GM19455 (cell line): ENCODE results near the gene PTPRU.

Source experiments
- ATAC-seq: cut with Tn5 transposase; IDR thresholded peaks from one replicate; pipeline ENCODE4 v1.9.1; 2021; ENCODE audit not compliant: unreplicated experiment

Gene PTPRU

DNA sequence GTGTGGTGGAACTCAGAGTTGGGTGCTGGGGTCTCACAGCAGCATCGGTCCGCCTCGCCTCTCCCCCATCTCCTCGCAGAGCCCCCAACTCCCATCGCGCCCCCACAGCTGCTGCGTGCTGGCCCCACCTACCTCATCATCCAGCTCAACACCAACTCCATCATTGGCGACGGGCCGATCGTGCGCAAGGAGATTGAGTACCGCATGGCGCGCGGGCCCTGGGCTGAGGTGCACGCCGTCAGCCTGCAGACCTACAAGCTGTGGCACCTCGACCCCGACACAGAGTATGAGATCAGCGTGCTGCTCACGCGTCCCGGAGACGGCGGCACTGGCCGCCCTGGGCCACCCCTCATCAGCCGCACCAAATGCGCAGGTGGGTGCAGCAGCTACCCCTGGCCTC lies 24.2 kb downstream of the PTPRU start:
- no peak for ATAC-seq

DNA sequence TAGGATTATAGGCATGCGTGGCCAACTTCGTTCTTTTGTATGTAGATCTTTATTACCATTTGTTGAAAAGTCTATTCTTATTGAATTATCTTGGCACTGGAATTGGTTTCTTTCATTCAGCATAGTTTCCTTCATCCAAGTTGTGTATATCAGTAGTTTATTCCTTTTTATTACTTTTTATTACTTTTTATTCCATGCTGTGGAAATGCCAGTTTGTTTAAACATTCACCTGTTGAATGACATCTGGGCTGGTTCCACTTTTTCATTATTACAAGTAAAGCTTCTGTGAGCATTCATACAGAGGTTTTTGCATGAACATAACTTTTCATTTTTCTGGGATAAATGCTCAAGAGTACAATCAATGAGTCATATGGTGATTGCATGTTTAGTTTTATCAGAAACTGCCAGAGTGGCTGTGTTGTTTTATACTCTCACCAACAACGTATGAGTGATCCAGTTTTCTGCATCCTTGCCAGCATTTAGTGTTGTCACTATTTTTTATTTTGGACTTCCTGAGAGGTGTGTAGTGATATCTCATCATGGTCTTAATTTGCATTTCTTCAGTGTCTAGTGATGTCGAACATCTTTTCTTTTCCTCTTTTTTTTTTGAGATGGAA lies 28.6 kb downstream of the PTPRU start:
- no peak for ATAC-seq

DNA sequence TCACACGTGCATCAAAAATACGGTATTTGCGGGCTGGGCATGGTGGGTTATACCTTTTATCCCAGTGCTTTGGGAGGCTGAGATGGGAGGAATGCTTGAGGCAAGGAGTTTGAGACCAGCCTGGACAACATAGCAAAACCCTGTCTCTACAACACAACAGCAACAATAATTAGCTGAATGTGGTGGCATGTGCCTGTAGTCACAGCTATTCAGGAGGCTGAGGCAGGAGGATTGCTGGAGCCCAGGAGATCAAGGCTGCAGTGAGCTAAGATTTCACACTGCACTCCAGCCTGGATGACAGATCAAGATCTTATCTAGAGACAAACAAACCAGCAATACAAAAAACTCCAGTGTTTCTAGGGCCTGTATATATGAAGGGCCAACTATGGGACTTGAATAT lies 30.6 kb downstream of the PTPRU start:
- no peak for ATAC-seq

DNA sequence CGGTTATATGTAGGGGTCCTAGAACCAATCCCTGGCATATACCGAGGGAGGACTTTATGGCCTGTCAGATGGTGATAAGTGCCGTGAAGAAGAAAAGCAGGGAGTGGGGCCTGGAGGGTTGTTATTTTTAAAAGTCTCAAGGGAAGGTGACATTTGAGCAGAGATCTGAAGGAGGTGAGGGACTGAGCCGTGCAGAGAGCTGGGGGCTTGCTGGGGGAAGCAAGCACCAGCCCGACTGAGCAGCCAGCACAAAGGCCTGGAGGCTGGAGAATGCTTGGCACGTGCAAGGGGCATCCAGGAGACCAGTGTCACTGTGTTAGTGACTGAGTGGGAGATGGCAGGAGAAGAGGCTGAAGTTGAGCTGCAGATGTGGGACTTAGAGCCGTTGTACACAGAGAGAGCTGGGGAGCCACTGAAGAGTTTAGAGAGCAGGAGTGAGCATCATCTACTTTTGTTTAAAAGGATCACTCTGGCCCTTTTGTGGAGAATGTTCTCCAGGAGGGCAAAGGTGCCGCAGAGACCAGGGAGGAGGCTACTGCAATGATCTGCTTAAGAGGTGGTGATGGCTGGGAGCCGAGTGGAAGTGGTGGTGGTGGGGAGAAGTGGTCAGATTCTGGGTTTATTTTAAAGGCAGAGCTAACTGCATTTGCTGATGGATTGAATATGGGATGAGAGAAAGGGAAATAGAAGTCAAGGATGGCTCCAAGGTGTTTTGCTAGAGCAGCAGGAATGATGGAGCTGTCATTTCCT lies 31.2 kb downstream of the PTPRU start:
- no peak for ATAC-seq

DNA sequence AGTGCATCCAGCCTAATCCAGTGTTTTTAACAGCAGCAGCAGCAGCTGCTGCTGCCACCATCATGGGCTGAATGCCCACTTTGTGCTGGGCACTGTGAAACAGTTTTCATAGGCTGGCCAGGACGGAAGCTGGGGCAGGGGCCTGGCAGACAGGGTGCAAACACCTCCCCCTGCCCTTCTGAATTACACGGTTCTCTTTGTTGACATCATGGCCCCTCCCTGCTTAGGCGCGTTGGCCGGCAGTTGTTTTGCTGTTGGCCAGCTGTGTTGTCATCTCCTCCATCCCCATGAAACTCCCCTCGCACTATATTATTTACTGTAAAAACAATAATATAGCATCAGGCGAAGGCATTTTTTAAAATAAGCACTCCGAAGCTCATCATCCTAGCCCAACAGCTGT lies 33.1 kb downstream of the PTPRU start:
- ATAC-seq, result no peak

DNA sequence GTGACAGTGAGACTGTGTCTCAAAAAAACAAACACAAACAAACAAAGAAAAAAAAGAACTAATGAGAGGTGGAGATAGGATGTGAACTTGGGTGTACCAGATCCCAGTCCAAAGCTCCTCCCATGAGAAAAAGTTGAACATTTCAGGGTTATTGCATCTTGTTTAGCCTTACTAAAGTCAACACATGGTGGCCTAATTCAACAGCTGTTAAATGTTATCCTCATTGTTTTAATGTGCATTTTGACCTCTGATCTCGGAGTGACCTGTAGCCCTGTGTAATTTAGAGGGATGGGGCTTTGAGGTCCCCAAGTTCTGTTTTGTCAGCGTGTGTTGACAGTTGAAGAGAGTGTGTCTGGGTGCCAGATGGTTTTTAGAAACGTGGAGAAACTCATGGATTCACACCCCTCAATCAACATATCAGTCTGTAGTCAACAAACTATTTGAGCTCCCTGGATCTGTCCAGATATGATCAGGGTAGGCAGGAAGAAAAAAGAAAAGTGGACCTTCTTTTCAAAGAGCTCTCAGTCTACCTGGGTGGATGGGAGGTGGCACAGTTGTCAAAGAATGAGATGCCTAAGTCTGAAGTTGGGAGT lies 34.7 kb downstream of the PTPRU start:
- no peak for ATAC-seq

DNA sequence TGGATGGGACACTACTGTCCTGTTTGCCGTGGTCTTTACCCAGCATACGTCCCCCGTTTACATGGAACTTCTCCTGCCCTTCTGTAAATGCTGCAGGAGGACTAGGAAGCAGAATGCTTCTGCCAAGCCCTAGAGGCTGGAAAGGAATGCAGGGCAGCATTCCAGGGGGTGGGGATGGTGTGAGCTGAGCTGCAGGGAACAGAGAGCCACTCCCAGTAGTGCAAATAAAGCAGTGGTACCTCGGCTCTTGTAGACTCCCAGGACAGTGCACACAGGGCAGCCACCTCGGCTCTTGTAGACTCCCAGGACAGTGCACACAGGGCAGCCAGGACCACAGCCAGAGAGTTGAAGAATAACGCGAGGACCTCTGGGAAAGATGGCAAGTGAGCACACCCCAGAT lies 35.4 kb downstream of the PTPRU start:
- no peak for ATAC-seq

DNA sequence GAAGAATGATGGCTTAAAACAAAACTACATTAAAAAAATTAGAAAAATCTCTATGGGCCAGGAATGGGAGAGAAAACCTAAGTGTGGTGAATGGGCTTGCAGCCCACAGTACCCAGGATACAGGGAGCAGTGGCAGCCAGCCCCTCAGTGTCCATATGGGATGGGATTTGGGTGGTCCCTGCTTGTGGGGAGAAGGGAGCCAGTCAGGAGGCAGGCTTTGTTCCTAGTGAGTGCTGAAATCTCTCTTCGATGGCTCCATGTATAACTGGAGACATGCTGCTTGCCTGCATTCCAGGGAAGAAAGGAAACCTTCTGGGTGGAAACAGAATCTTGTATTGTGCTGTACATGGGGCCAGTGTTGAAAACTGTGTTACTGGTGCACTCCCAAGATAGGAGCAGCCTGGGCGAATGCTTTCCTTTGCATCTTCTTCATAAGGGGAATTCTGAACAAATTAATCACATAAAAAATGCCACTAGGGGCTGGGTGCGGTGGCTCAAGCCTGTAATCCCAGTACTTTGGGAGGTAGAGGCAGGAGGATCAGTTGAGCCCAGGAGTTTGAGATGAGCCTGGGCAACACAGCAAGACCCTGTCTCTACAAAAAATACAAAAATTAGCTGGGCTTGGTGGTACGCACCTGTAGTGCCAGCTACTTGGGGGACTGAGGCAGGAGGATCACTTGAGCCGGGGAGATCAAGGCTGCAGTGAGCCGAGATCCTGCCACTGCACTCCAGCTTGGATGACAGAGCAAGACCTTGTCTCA lies 36.0 kb downstream of the PTPRU start:
- no peak for ATAC-seq

DNA sequence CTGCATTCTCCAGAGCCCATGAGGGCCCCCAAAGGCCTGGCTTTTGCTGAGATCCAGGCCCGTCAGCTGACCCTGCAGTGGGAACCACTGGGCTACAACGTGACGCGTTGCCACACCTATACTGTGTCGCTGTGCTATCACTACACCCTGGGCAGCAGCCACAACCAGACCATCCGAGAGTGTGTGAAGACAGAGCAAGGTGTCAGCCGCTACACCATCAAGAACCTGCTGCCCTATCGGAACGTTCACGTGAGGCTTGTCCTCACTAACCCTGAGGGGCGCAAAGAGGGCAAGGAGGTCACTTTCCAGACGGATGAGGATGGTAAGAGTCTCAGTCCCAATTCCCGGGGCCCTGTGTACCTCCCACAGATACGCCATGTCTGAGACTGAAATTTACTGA lies 39.1 kb downstream of the PTPRU start:
- ATAC-seq, result no peak

DNA sequence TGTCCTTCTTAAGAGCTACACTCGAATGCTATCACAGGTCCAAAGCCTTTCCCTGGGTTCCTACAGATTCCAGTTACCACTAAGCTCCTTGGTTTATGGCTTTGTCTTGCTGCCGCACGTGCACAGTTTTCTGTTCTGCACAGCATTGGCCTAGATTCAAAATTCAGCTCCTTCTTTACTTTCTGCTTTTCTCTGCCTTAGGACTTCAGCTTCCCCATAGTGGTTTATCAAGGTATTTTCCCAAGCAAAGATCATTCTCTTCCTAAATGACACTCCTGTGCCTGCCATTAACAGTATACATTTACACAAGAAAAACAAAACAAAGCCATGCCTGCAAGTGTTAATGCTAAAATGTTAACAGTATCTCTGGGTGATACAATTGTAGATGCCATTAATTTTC lies 41.8 kb downstream of the PTPRU start:
- no peak for ATAC-seq

DNA sequence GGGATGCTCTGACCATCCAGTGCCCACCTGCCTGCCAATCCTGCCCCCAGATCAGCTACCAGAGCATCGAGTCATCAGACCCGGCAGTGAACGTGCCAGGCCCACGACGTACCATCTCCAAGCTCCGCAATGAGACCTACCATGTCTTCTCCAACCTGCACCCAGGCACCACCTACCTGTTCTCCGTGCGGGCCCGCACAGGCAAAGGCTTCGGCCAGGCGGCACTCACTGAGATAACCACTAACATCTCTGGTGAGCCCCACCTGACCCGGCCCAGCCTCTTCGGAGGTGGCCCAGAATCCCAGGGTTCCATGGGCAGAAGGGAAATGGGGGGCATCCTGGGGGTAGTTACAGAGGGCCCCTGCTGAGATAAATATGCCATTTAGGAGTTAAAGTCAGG lies 43.1 kb downstream of the PTPRU start:
- ATAC-seq, result no peak

DNA sequence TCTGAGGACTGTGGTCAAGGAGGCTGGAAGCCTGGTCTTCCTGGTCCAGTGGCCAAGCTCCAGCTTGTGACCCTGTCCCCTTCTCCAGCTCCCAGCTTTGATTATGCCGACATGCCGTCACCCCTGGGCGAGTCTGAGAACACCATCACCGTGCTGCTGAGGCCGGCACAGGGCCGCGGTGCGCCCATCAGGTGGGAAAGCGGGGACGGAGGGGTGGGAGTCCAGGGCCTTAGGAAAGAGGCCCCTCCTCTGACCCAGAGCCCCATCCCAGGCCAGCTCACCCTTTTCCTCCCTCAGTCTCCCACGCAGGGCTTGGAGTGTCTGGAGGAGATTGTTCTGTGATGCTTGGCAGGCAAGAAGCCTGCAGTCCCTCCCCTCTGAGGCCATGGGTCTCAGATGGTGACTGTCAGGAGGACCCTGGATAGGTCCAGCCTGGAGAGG lies 43.6 kb downstream of the PTPRU start:
- ATAC-seq, result no peak

DNA sequence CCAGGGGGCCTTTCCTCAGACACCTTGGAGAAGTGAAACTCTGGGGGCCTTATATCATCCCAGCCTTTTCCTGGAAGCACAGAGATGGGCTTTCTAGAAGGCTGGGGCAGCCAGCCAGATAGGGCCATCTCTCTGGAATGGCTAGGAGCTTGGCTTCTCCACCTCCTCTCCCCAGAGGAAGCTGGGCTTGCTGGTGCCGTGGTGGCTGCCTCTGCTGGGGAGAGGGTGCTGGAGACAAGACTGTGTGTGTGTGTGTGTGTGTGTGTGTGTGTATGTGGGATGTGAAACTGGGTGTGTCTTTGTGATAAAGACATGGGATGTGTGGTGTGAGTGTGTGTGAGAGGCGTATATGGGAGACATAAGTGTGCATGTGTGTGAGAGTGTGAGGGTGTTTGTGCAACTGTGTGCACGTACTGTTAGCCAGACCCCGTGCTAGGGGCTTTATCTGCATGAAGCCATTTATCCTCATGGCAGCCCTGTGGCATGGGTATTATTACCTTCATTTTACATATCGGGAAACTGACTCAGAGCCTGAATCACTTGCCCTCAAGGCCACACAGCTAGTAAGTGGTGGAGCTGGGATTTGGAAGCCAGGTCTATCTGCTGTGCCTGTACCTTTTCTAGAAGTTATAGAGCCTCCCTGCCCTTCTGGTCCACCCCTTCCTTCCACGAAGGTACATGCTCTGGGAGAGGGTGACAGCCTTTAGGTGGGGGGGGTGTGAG lies 44.2 kb downstream of the PTPRU start:
- ATAC-seq, result no peak

DNA sequence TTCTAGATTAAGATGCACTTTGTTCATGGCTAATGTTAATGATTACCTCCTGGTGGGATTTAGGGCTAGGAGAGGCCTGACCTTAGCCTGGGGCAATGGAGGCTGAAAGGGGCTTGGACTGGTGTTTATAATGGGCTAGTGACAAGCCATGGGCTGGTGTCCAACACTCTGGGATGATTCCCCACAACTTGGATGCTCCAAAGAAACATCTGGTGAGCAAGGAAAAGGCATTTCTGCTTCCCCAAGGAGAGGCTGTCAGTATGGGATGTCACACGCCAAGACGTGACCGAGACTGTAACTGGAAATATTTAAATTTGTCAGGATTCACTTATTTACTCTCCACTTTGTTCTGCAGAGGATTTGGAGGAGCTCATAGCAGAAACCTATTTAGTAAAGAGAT lies 45.2 kb downstream of the PTPRU start:
- no peak for ATAC-seq

DNA sequence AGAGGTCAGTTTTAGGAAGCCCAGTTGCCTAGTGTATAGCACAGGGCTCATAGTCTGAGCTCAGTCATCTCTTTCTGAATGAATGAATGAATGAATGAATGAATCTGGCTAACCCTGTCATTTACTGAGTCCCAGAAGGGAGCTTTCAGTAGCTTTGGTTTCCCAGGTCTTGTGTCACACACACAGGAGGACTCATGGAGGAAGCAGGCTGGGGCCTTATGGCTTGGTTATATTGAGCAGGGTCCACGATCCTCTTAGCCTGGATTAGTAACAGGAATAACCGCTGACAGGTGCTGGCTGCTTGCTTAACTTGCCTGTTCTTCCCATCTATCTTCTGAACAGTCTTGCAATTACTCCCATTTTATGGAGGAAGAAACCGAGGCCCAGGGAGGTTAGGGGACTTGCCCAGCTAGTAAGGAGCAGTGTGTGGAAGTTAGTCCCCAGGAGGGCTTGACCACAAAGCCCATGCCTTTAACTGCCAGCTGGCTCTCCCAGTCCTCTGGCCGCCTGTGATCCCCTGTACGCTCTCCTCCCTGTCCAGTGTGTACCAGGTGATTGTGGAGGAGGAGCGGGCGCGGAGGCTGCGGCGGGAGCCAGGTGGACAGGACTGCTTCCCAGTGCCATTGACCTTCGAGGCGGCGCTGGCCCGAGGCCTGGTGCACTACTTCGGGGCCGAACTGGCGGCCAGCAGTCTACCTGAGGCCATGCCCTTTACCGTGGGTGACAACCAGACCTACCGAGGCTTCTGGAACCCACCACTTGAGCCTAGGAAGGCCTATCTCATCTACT lies 46.0 kb downstream of the PTPRU start:
- ATAC-seq, result no peak

DNA sequence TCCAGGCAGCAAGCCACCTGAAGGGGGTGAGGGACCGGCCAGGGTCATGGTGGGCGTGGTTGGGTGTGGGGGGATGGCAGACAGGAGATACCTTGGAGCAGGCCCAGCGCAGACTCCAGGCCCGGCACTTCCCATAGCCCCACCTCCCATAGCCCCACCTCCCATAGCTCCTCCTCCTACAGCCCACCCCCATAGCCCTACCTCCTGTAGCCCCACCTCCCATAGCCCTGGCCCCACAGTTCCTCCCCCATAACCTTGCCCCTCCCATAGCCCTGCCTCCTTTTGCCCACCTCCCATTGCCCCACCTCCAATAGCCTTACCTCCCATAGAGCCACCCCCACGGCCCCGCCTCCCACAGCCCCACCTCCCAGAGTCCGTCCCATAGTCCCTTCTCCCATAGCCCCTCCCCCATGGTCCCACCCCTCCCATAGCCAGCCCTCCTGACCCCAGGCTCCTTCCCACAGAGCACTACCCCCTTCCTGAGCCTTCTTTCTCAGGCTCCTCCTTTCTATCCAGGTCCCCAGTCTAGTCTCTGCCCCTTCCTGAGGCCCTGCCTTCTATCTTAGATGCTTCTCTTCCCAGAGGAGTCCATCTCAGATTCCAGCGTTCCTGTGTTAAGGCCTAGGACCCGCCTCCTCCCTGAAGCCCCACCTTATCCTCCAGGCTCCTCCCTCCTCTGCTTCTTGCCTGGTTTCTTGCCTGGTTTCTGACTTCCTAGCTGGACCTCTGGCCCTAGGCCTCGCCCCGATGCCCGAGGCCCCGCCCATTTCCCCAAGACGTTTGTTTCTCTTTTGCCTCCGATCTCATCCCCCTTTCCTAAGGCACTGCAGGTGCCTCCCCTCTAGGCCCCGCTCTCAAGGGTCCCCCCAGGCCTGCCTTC lies 46.8 kb downstream of the PTPRU start:
- no peak for ATAC-seq

DNA sequence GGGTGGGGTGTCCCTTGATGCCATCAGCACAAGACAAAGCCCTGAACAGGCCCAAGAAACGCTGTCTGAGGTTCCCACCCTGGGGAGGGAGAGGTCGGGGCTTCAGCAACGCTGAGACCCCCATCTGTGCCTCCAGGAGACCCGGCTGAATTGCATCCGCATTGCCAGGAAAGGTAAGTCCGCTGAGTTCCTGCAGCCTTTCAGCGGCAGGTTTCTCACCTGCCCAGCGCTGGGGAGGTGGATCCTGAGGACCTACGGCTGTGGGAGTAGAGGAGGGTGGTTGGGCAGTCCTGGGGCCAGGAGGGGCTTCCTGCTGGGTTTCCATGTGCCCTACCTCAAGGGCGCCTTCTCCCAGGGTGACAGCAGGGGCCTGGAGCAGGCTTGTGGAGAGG lies 47.5 kb downstream of the PTPRU start:
- no peak for ATAC-seq

DNA sequence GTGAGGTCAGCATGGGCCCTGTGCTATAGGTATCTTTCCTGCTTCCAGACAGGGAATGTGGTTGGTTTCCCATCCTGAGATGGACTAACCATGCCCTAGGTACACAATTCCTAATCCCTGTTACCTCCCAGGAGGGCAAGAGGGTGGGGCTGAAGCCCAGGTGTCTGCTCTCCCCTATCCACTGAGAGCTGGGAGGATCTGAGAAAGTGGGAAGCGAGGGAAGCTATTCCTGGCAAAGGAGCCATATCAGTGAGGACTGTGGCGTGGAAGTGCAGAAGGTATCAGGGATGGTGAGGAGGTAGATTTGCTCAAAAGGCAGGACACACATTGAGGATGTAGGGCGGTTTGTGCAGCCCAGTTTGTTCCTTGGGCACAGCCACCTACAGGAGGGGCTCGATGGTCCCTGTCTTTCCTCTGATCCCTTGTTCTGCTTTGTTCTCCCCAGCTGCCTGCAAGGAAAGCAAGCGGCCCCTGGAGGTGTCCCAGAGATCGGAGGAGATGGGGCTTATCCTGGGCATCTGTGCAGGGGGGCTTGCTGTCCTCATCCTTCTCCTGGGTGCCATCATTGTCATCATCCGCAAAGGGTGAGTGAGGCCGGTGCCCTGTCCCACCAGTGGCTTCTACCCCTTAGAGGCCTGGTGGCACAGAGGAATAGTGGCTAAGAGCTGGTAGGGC lies 48.1 kb downstream of the PTPRU start:
- no peak for ATAC-seq
